HCT116 (cell line): Measurements from ENCODE around the gene SH3GL1. TPM values are rescaled to one million over a fixed set of nuclear protein-coding genes. Genes with fewer than 3 reads are reported as not detected.

Source experiments
- ATAC-seq: fragments of 200-7000 bp; cut with Tn5 transposase; 2 replicates; pipeline ENCODE4 v1.9.1; 2020; ENCODE audit warnings: mild to moderate bottlenecking, moderate library complexity
- BruUV-seq: library from RNA; stranded (reverse); fragments of 400-500 nt; replicated peaks from 2 replicates; lab custom pipeline; 2021; lab: Mats Ljungman, UMichigan
- CTCF ChIA-PET: fragments of 300-600 bp; sonication (Branson Sonifier 250); formaldehyde crosslinking; loops from one replicate; lab custom pipeline; 2021; ENCODE audit warnings: antibody characterized with exemption; lab: Charles Lee
- POLR2A ChIA-PET: fragments of 300-600, 350-600 bp; sonication (Branson Sonifier 250); formaldehyde crosslinking; loops from one replicate; lab custom pipeline; 2021; ENCODE audit warnings: antibody characterized with exemption; lab: Charles Lee
- RAD21 ChIA-PET, 2 experiments: fragments of 300-600 bp; sonication (Branson Sonifier 250); formaldehyde crosslinking; loops; one replicate each; lab custom pipeline; 2023; ENCODE audit warnings: low total read pairs in 2 of 2; ENCODE audit not compliant: uncharacterized antibody in 2 of 2, unreplicated experiment in 2 of 2, low non-redundant PET in 1 of 2; lab: Charles Lee
- DNase-seq: peaks from one replicate; pipeline ENCODE4 v3.0.0-alpha.2; 2010; ENCODE audit warnings: low read depth, low spot score
- H2AFZ ChIP-seq: fragments of 200-600 bp; shearing (Covaris generic), sonication (generic); 2 replicates; pipeline ENCODE4 v1.6.1; 2017; ENCODE audit warnings: low read depth, mixed run types, mixed read lengths, antibody characterized with exemption, low read length; ENCODE audit not compliant: poor library complexity, severe bottlenecking
- H3K27ac ChIP-seq: 2 replicates; pipeline ENCODE4 v1.5.1; 2012; ENCODE audit warnings: low read depth, low read length
- H3K27me3 ChIP-seq: fragments of 200-600 bp; sonication (generic); 2 replicates; pipeline ENCODE4 v1.6.1; 2016; ENCODE audit warnings: mixed run types, low read length, mixed read lengths; ENCODE audit not compliant: insufficient read depth
- H3K36me3 ChIP-seq, 2 experiments: fragments of 200-500 bp in 1 of 2; fragments of 200-600 bp in 1 of 2; sonication (Bioruptor generic) in 1 of 2; sonication (generic) in 1 of 2; 2 replicates each; pipeline versions ENCODE4 v1.5.1 to v1.6.1; 2014 to 2016; ENCODE audit warnings: low read length in 2 of 2, inconsistent platforms in 1 of 2, mixed read lengths in 1 of 2, mixed run types in 1 of 2; ENCODE audit not compliant: insufficient read depth in 2 of 2, control insufficient read depth in 1 of 2
- H3K4me1 ChIP-seq, 2 experiments: fragments of 200-600 bp in 1 of 2; sonication (generic) in 1 of 2; 2 replicates each; pipeline versions ENCODE4 v1.5.1 to v1.6.1; 2012 to 2017; ENCODE audit warnings: low read length in 2 of 2, inconsistent platforms in 1 of 2, mild to moderate bottlenecking in 1 of 2, mixed read lengths in 1 of 2, mixed run types in 1 of 2, moderate library complexity in 1 of 2; ENCODE audit not compliant: insufficient read depth in 2 of 2, control insufficient read depth in 1 of 2
- H3K4me2 ChIP-seq: fragments of 200-600 bp; sonication (generic); 2 replicates; pipeline ENCODE4 v1.6.1; 2017; ENCODE audit warnings: mixed run types, low read length, mixed read lengths
- H3K4me3 ChIP-seq, 2 experiments: fragments of 200-600 bp in 1 of 2; sonication (generic) in 1 of 2; replicated peaks in 1 of 2; 2 replicates each; pipeline ENCODE4 v1.5.1; 2011 to 2016; ENCODE audit warnings: low read length in 2 of 2, control low read depth in 1 of 2, low read depth in 1 of 2, mild to moderate bottlenecking in 1 of 2, mixed read lengths in 1 of 2, mixed run types in 1 of 2
- H3K79me2 ChIP-seq: fragments of 200-600 bp; sonication (generic); 2 replicates; pipeline ENCODE4 v1.6.1; 2017; ENCODE audit warnings: mild to moderate bottlenecking, mixed run types, low read length, moderate library complexity, mixed read lengths; ENCODE audit not compliant: insufficient read depth
- H3K9ac ChIP-seq: fragments of 200-600 bp; sonication (generic); 2 replicates; pipeline ENCODE4 v1.6.1; 2016; ENCODE audit warnings: low read length, mixed read lengths
- H3K9me2 ChIP-seq: fragments of 200-600 bp; sonication (generic), shearing (Covaris generic); 2 replicates; pipeline ENCODE4 v1.6.1; 2017; ENCODE audit warnings: mixed run types, mild to moderate bottlenecking, moderate library complexity; ENCODE audit not compliant: insufficient read depth
- H3K9me3 ChIP-seq, 2 experiments: fragments of 200-500 bp in 1 of 2; fragments of 200-600 bp in 1 of 2; sonication (Bioruptor generic) in 1 of 2; sonication (generic) in 1 of 2; 2 replicates each; pipeline ENCODE4 v1.6.1; 2014 to 2017; ENCODE audit warnings: low read length in 2 of 2, mixed read lengths in 2 of 2, inconsistent platforms in 1 of 2, low read depth in 1 of 2, mild to moderate bottlenecking in 1 of 2, mixed run types in 1 of 2, moderate library complexity in 1 of 2; ENCODE audit not compliant: control insufficient read depth in 1 of 2, insufficient read depth in 1 of 2
- H4K20me1 ChIP-seq: fragments of 200-600 bp; sonication (generic), shearing (Covaris generic); 2 replicates; pipeline ENCODE4 v1.6.1; 2017; ENCODE audit warnings: mixed run types, mild to moderate bottlenecking, moderate library complexity; ENCODE audit not compliant: insufficient read depth
- CBX3 ChIP-seq: IDR thresholded peaks from 2 replicates; pipeline ENCODE4 v1.6.1; 2012; ENCODE audit warnings: low read depth
- CEBPB ChIP-seq: IDR thresholded peaks from 2 replicates; pipeline ENCODE4 v1.6.1; 2012; ENCODE audit warnings: low read depth
- CTCF ChIP-seq, 3 experiments: fragments of 200-600 bp in 1 of 3; sonication (generic) in 1 of 3; IDR thresholded peaks in 2 of 3; conservative IDR thresholded peaks in 1 of 3; 2 replicates each; pipeline ENCODE4 v1.5.1; 2012 to 2017; ENCODE audit warnings: low read depth in 2 of 3, low read length in 2 of 3, antibody characterized with exemption in 1 of 3, borderline replicate concordance in 1 of 3, control low read depth in 1 of 3, mild to moderate bottlenecking in 1 of 3, mixed read lengths in 1 of 3, mixed run types in 1 of 3, moderate library complexity in 1 of 3; ENCODE audit not compliant: insufficient read depth in 1 of 3
- EGR1 ChIP-seq: IDR thresholded peaks from 2 replicates; pipeline ENCODE4 v1.6.1; 2012; ENCODE audit warnings: low read depth
- EZH2phosphoT487 ChIP-seq: fragments of 200-600 bp; IDR thresholded peaks from 2 replicates; pipeline ENCODE4 v1.6.1; 2018; ENCODE audit warnings: antibody characterized with exemption, borderline replicate concordance
- FOSL1 ChIP-seq: IDR thresholded peaks from 2 replicates; pipeline ENCODE4 v1.6.1; 2012; ENCODE audit warnings: low read depth
- JUND ChIP-seq: IDR thresholded peaks from 2 replicates; pipeline ENCODE4 v1.6.1; 2012
- MAX ChIP-seq: IDR thresholded peaks from 2 replicates; pipeline ENCODE4 v1.6.1; 2012
- POLR2A ChIP-seq: IDR thresholded peaks from 2 replicates; pipeline ENCODE4 v1.7.0; 2011; ENCODE audit warnings: borderline replicate concordance; ENCODE audit not compliant: insufficient read depth, insufficient read length; ENCODE audit errors: extremely low read depth
- POLR2AphosphoS5 ChIP-seq: IDR thresholded peaks from 2 replicates; pipeline ENCODE4 v1.6.1; 2011; ENCODE audit warnings: mild to moderate bottlenecking, low read depth, low read length, moderate library complexity
- REST ChIP-seq: IDR thresholded peaks from 2 replicates; pipeline ENCODE4 v1.6.1; 2012; ENCODE audit warnings: low read depth
- SIN3A ChIP-seq: IDR thresholded peaks from 2 replicates; pipeline ENCODE4 v1.6.1; 2012; ENCODE audit warnings: low read depth
- SP1 ChIP-seq: IDR thresholded peaks from 2 replicates; pipeline ENCODE4 v1.6.1; 2012; ENCODE audit warnings: low read depth
- SRF ChIP-seq: IDR thresholded peaks from 2 replicates; pipeline ENCODE4 v1.6.1; 2012; ENCODE audit warnings: low read depth
- TCF7L2 ChIP-seq: IDR thresholded peaks from 2 replicates; pipeline ENCODE4 v1.7.0; 2011; ENCODE audit warnings: borderline replicate concordance, inconsistent platforms; ENCODE audit not compliant: insufficient read depth, insufficient read length; ENCODE audit errors: extremely low read depth
- YY1 ChIP-seq: IDR thresholded peaks from 2 replicates; pipeline ENCODE4 v1.6.1; 2011; ENCODE audit warnings: low read length, low read depth, moderate library complexity, mild to moderate bottlenecking; ENCODE audit not compliant: insufficient replicate concordance; ENCODE audit errors: extremely low read depth
- ZBTB33 ChIP-seq: IDR thresholded peaks from 2 replicates; pipeline ENCODE4 v1.6.1; 2011; ENCODE audit warnings: mild to moderate bottlenecking, low read length, moderate library complexity; ENCODE audit not compliant: insufficient replicate concordance; ENCODE audit errors: extremely low read depth
- ZFX ChIP-seq: fragments of 450-650 bp; IDR thresholded peaks from 2 replicates; pipeline ENCODE4 v1.6.1; 2017
- intact Hi-C: fragments of 100-400 bp; cut with micrococcal nuclease; formaldehyde crosslinking; loops from 2 replicates; pipeline ENCODE4 v1.10.0; 2022
- total RNA-seq: library from RNA; stranded (reverse); gene quantifications from one replicate; pipeline ENCODE4 v1.2.1, GENCODE V29; 2021; ENCODE audit not compliant: unreplicated experiment

Gene SH3GL1
- total RNA-seq, 1 experiment from 2014 or later: 86.0 TPM

- intact Hi-C loops: loop anchor here (1.0 to 2.0 kb wide), 2 partner anchors 31 to 46 kb away; partner anchors contain the start of gene MPND
- CTCF ChIA-PET: interaction anchor here (0.9 to 2.6 kb wide), 4 partner anchors 11 to 28 kb away, joined by 3 to 13 read pairs (median 10); partner anchors contain the start of gene CHAF1A
- DNase-seq (no peak), ATAC-seq (no peak)
- TSS peak; percentile 69 for BruUV-seq
- peak overlapping the region; percentile 99 for H3K27ac ChIP-seq
- H3K4me2 ChIP-seq: peak overlapping the region; percentile 97
- H3K9me3 ChIP-seq: no peaks in the 10 kb centered on the region
- H3K36me3 ChIP-seq: no peaks in the 10 kb centered on the region
- peaks cover 3% of the 10 kb centered on the region; the same call in 1 of the 2 replicates for H4K20me1 ChIP-seq
- H3K9ac ChIP-seq: peak overlapping the region; percentile 77
- H3K79me2 ChIP-seq: peaks cover 93% of the 10 kb centered on the region
- H3K4me3 ChIP-seq: peak overlapping the region; percentile 30 to 58
- peaks cover 51 to 75% of the 10 kb centered on the region in 2 experiments for H3K4me1 ChIP-seq
- no peaks in the 10 kb centered on the region for H3K27me3 ChIP-seq
- no peaks in the 10 kb centered on the region for H3K9me2 ChIP-seq
- RAD21 ChIA-PET: interaction anchor here in 1 of 2 experiments (0.9 kb wide), 1 partner anchor 26 kb away, joined by 3 read pairs; the partner anchor contains the start of gene SH3GL1
- POLR2A ChIA-PET: interaction anchor here (1.7 kb wide), 1 partner anchor 25 kb away, joined by 4 read pairs; no protein-coding TSS in a partner anchor
- no peak overlapping the region for H2AFZ ChIP-seq
- TF ChIP-seq TCF7L2 (no peak), EGR1 (no peak), CBX3 (no peak), POLR2AphosphoS5 (no peak), CTCF (IDR thresholded peaks at IDR 0.05 in 2 of 3, conservative IDR thresholded peaks at IDR 0.05 in 1 of 3; ENCODE audit: borderline replicate concordance in 1 of 3, insufficient read depth in 1 of 3, low read depth in 2 of 3, low read length in 2 of 3) (no peak), CEBPB (no peak), YY1 (no peak), REST (no peak), SRF (no peak), ZFX (no peak), POLR2A (no peak), ZBTB33 (no peak), SIN3A (no peak), EZH2phosphoT487 (no peak), FOSL1 (no peak), MAX (no peak), SP1 (no peak), JUND (no peak)
Observed at GRCh38 chr19:4373601-4374497, 26.5 kb downstream of the SH3GL1 start.
